HG03442 (cell line): ENCODE results near the gene OR51B6.
"Not testable (repeated sequence)": the region's sequence is repeated elsewhere in the genome, so short reads cannot be mapped to it uniquely, and the experiment has no call there.

ENCODE experiments used
- ATAC-seq: cut with Tn5 transposase; IDR thresholded peaks from one replicate; pipeline ENCODE4 v1.9.1; 2021; ENCODE audit warnings: mild to moderate bottlenecking, moderate library complexity; ENCODE audit not compliant: unreplicated experiment

OR51B6 gene

GRCh38 chr11:5364214-5364613, 12.9 kb downstream of the OR51B6 start:
- no peak for ATAC-seq

GRCh38 chr11:5366365-5366764, 15.1 kb downstream of the OR51B6 start:
- not testable (repeated sequence) for ATAC-seq

- no peak for ATAC-seq
Observed at GRCh38 chr11:5366856-5367255, 15.5 kb downstream of the OR51B6 start.

- ATAC-seq, result no peak
Observed at GRCh38 chr11:5367448-5368074, 16.3 kb downstream of the OR51B6 start.

- no peak for ATAC-seq
Observed at GRCh38 chr11:5368502-5369043, 17.3 kb downstream of the OR51B6 start.

GRCh38 chr11:5369789-5370188, 18.5 kb downstream of the OR51B6 start:
- ATAC-seq, result no peak

- ATAC-seq, result peak; percentile 79
Observed at GRCh38 chr11:5380740-5381342, 29.5 kb downstream of the OR51B6 start.

GRCh38 chr11:5383576-5383975, 32.3 kb downstream of the OR51B6 start, which contains the start of gene OR51M1:
Gene OR51M1, plus strand, starts transcription at chr11:5383812. Its CDS starts 5,587 bp downstream, at chr11:5389399.
- no peak for ATAC-seq

GRCh38 chr11:5384335-5384734, 33.0 kb downstream of the OR51B6 start:
- no peak for ATAC-seq

- ATAC-seq, result no peak
Observed at GRCh38 chr11:5390210-5390609, 38.9 kb downstream of the OR51B6 start.

GRCh38 chr11:5394091-5394490, 42.8 kb downstream of the OR51B6 start:
- no peak for ATAC-seq

- ATAC-seq, result no peak
Observed at GRCh38 chr11:5398936-5399335, 47.6 kb downstream of the OR51B6 start.
